Neural cell (in vitro differentiated cells): ENCODE data around the gene MAST4.

Source experiments
- CTCF ChIP-seq: fragments of 450-650 bp; IDR thresholded peaks from 2 replicates; pipeline ENCODE4 v1.5.1; 2014; ENCODE audit warnings: antibody characterized with exemption, mild to moderate bottlenecking, moderate library complexity; ENCODE audit not compliant: poor library complexity, severe bottlenecking
- EP300 ChIP-seq: fragments of 450-650 bp; conservative IDR thresholded peaks from 2 replicates; pipeline ENCODE4 v1.6.1; 2014; ENCODE audit warnings: antibody characterized with exemption, mild to moderate bottlenecking, moderate library complexity; ENCODE audit not compliant: poor library complexity, severe bottlenecking
- EZH2 ChIP-seq: fragments of 200-600, 300-800 bp; shearing (Covaris generic), sonication (generic); IDR thresholded peaks from 2 replicates; pipeline ENCODE4 v1.6.1; 2014; ENCODE audit warnings: antibody characterized with exemption, low read length, borderline replicate concordance, mild to moderate bottlenecking; ENCODE audit not compliant: insufficient read depth, poor library complexity, severe bottlenecking
- REST ChIP-seq: IDR thresholded peaks from 2 replicates; pipeline ENCODE4 v1.6.1; 2012; ENCODE audit warnings: borderline replicate concordance

GRCh38 chr5:67065696-67066095 lies 469.5 kb downstream of the MAST4 start:
- TF ChIP-seq CTCF (no peak), EZH2 (no peak), REST (no peak), EP300 (no peak)
